Kidney (tissue), 14 donors: ENCODE results near the gene GAMT. TPM values are rescaled to one million over a fixed set of nuclear protein-coding genes. Genes with fewer than 3 reads are reported as not detected.

ENCODE experiments used
- DNase-seq, 5 donors: peaks; one replicate each; pipeline ENCODE4 v3.0.0-alpha.2; 2013 to 2020
- FAIRE-seq: peaks from 2 replicates; lab custom pipeline; 2012; peaks lifted over from hg19 to GRCh38; lab: Jason Lieb, UNC
- H3K27ac ChIP-seq, 2 donors: one replicate each; pipeline ENCODE4 v1.7.0; 2013; ENCODE audit warnings: low read depth in 2 of 2, low read length in 2 of 2, inconsistent platforms in 1 of 2
- H3K27me3 ChIP-seq: one replicate; pipeline ENCODE4 v1.7.1; 2013; ENCODE audit warnings: low read length, inconsistent platforms; ENCODE audit not compliant: control insufficient read depth, insufficient read depth
- H3K36me3 ChIP-seq, 3 donors: one replicate each; pipeline versions ENCODE4 v1.7.0 to v1.7.1; 2013; ENCODE audit warnings: low read length in 3 of 3, control low read depth in 1 of 3, inconsistent platforms in 1 of 3; ENCODE audit not compliant: insufficient read depth in 3 of 3, control insufficient read depth in 2 of 3
- H3K4me1 ChIP-seq, 3 donors: one replicate each; pipeline versions ENCODE4 v1.7.0 to v1.7.1; 2013; ENCODE audit warnings: low read length in 3 of 3, inconsistent platforms in 1 of 3, low read depth in 1 of 3; ENCODE audit not compliant: control insufficient read depth in 2 of 3, insufficient read depth in 2 of 3
- H3K4me3 ChIP-seq, 3 donors: one replicate each; pipeline versions ENCODE4 v1.7.0 to v1.8.1; 2013; ENCODE audit warnings: low read length in 3 of 3, control low read depth in 1 of 3, inconsistent platforms in 1 of 3
- H3K9ac ChIP-seq, 3 donors: one replicate each; pipeline versions ENCODE4 v1.7.0 to v1.7.1; 2013; ENCODE audit warnings: low read length in 3 of 3, control low read depth in 1 of 3, inconsistent platforms in 1 of 3
- H3K9me3 ChIP-seq, 3 donors: one replicate each; pipeline versions ENCODE4 v1.7.0 to v1.7.1; 2013; ENCODE audit warnings: low read length in 3 of 3, control low read depth in 1 of 3, inconsistent platforms in 1 of 3; ENCODE audit not compliant: control insufficient read depth in 2 of 3, insufficient read depth in 1 of 3
- CTCF ChIP-seq: IDR thresholded peaks from 3 replicates; pipeline ENCODE4 v1.5.1; 2012; ENCODE audit warnings: mild to moderate bottlenecking, moderate library complexity, borderline replicate concordance; ENCODE audit not compliant: insufficient read depth; ENCODE audit errors: extremely low read depth
- intact Hi-C: fragments of 100-400 bp; cut with DNase I; formaldehyde crosslinking; loops from one replicate; pipeline ENCODE4 v1.11.1; 2022
- polyA plus RNA-seq: library from polyadenylated mRNA; stranded (reverse); fragments of 350-450 nt; fragmentation: Illumina TruSeq; extraction: RNeasy Lipid Tissue Mini Kit (QIAGEN cat#74804); gene quantifications from one replicate; pipeline ENCODE4 v1.2.3, GENCODE V29; 2014; ENCODE audit warnings: low read depth, low replicate concordance; ENCODE audit not compliant: insufficient read depth
- total RNA-seq: library from RNA; stranded (reverse); fragmentation: NEBNext Ultra II Directional; extraction: Animal tissue kit (Norgen Biotek cat#: 25700); gene quantifications from one replicate; pipeline ENCODE4 v1.2.1, GENCODE V29; 2021
- donor health status: control.
- donor health status: control.
- donor health status: control.
- donor health status: control.
- donor health status: control.
- donor health status: DM: yes; HTN: yes; CAD: no.
- donor health status: Normal renal cell carcinoma (clear cell type).

The GAMT gene
- total and polyA plus RNA-seq, 2 donors from 2014 or later = 16.3 to 209 TPM

GRCh38 chr19:1438035-1438932 is 36.9 kb upstream of the GAMT start, which contains the start of gene RPS15:
Gene RPS15, plus strand, starts transcription at chr19:1438396. Its CDS starts 30 bp downstream, at chr19:1438426.
- no peaks in the 10 kb centered on the region for H3K9me3 ChIP-seq
- no peaks in the 10 kb centered on the region for H3K27me3 ChIP-seq
- H3K9ac ChIP-seq = peak within 1 kb of the TSS; percentile 43 to 89 (median 60)
- TF ChIP-seq CTCF = peak; percentile 98
- intact Hi-C loops = no loop called here
- peaks cover 0 to 12% (median 3%) of the 10 kb centered on the region in 3 donors for H3K4me1 ChIP-seq
- peaks cover 2 to 21% (median 14%) of the 10 kb centered on the region in 3 donors for H3K36me3 ChIP-seq
- H3K27ac ChIP-seq = peak within 1 kb of the TSS; percentile 80 to 91
- peak within 1 kb of the TSS; percentile 68 to 86 (median 82) for H3K4me3 ChIP-seq
- FAIRE-seq (no peak), DNase-seq (peak; percentile 96 to 98 (median 97))

- Histone ChIP-seq H3K4me3 (peak overlapping the region in 1 of 3 donors; percentile 86), H3K36me3 (peaks cover 2 to 25% (median 14%) of the 10 kb centered on the region in 3 donors), H3K9ac (peak overlapping the region in 1 of 3 donors; percentile 46), H3K9me3 (no peaks in the 10 kb centered on the region), H3K27me3 (no peaks in the 10 kb centered on the region), H3K27ac (no peak overlapping the region), H3K4me1 (peaks cover 0 to 12% (median 3%) of the 10 kb centered on the region in 3 donors)
- no peak for FAIRE-seq
- no peak for DNase-seq
- TF ChIP-seq CTCF = no peak
- intact Hi-C loops = no loop called here
Observed at GRCh38 chr19:1437609-1438008, 36.3 kb upstream of the GAMT start.

GRCh38 chr19:1435378-1435989 is 34.1 kb upstream of the GAMT start:
- no peaks in the 10 kb centered on the region for H3K9me3 ChIP-seq
- H3K9ac ChIP-seq = no peak overlapping the region
- TF ChIP-seq CTCF = no peak
- peaks cover 1 to 17% (median 12%) of the 10 kb centered on the region in 3 donors for H3K36me3 ChIP-seq
- H3K4me3 ChIP-seq = no peak overlapping the region
- DNase-seq (no peak), FAIRE-seq (no peak)
- H3K27ac ChIP-seq = no peak overlapping the region
- H3K4me1 ChIP-seq = peaks cover 0 to 11% (median 3%) of the 10 kb centered on the region in 3 donors
- no peaks in the 10 kb centered on the region for H3K27me3 ChIP-seq
- intact Hi-C loops = no loop called here
